GM19238 (cell line): ENCODE results near the gene PLCXD3.
"Not testable (repeated sequence)": the region's sequence is repeated elsewhere in the genome, so short reads cannot be mapped to it uniquely, and the experiment has no call there.

ENCODE experiments used
- DNase-seq: peaks from one replicate; pipeline ENCODE4 v3.0.0; 2011; ENCODE audit warnings: low spot score; ENCODE audit not compliant: insufficient read length

The PLCXD3 gene

DNA sequence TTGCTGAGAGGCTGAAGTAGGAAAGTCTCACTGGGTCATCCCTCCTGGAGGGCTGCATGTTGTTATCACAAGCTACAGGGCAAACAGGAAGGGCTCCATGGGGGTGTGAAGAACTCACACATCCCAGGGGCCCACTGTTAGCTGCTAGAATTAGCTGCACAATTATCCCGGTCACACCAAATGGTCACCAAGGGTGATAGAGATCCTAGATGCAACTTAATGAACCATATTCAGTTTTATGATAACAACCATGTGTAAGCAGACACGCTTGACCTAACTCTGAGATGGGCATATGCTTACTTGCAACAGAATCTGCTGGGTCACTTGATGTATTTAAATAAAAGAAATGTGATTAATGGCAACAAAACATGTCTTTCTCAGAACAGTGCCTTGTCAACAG, 153.6 kb downstream of the PLCXD3 start:
- no peak for DNase-seq

DNA sequence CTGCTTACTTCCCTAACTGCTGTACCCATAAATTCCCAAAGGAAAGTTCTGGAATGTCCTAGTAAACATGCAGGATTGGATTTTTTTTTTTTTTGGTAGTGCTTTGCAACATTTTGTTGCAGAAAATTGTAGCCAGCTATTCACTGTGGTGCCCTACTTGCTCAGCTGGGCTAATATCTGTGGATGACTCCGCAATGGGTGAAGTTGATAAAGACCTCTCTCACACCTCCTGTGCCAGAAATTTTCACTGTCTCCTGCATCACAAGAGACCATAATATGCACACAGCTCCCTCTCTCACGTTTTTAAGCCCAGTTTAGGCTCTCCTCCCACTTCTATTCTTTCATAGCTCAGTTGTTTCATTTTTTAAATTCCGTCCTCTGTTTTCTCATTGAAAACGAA, 160.6 kb downstream of the PLCXD3 start:
- no peak for DNase-seq

DNA sequence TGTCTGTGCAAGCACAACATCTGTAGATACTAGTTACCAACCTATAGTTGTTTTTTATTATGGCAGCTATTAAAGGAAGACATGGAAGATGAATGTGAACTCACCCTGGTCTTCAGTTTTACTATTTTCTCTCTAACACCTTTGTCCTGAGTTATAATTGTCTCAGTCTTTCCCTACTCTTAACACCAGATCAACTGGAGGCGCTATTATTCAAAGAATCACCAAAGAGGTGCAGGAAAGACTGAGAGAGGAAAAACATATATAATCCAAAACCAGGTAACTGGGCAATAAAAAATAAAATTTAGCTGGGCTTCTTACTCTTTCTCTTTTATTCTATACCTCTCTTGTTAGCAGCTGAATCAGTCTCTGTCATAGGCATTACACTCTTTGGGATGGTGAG, 162.8 kb downstream of the PLCXD3 start:
- no peak for DNase-seq

DNA sequence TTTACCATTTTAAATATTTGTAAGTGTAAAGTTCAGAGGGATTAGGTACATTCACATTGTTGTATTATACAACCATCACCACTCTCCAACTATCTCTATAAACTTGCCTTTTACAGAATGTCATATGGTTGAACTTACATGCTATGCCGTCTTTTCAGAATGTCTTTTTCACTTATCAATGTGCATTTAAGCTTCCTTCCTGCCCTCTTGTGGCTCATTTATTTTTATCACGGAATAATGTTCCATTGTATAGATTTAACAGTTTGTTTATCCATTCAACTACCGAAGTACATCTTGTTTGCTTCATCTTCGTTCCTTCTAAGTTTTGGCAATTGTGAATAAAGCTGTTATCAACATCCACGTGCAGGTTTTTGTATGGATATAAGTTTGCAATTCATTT, 163.8 kb downstream of the PLCXD3 start:
- no peak for DNase-seq

DNA sequence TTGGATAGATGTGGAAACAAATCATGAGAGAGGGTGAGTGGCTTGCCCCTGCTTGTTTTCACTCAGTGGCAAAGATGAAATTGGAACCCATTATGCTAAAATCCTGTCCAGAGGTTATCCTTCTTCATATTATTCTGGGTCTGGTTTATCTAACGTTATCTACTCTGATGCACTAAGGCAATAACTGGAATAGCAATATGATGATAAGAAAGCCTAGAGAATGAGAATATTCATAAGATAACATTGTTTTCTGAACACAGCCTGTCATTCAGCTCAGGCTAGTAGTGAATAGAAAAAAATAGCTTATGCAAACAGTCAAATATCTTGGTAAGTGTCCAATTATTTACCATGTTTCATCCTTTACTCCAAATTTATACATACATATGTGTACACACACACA, 165.1 kb downstream of the PLCXD3 start:
- no peak for DNase-seq

DNA sequence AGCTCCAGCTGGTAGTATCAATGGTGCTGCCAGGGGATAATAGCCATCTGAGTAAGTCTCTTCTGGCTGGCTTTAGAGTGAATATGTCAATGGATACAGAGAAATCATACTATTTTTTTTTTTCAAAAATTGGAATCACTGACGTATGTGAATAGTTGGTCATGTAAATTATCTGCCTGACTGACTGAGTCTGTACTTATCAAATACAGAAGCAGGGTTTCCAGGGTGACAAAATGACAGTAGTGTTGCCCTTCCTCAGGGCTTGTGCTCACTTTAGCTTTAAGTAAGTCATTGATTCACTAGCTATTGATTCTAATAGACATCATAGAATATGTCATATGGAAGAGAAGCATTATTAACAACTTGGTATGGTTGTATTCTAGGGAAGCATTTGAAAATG, 171.1 kb downstream of the PLCXD3 start:
- no peak for DNase-seq

DNA sequence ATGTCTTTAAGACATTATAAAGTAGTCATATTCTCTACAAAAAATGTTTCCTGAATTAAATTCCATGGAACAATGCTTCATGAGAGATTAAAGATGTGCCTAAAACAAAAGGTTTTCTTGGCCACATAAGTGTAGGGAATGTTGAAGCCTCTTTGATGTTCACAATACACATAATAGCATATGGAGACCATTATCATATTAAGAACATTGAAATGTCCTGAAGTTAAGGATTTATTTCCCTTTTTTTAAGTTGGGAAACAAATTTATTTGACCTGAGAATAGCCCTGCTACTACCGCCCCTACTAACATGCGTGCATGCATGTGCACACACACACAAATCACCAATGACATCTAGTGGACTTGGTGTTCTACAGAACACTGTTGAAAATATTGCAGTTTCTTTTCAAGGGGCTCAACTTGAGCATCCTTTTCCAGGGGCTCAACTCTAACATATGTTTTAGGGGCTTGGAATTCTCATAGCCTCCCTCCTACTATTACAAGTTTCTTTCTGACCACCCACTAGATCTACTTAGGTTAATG, 172.2 kb downstream of the PLCXD3 start:
- DNase-seq, result no peak

DNA sequence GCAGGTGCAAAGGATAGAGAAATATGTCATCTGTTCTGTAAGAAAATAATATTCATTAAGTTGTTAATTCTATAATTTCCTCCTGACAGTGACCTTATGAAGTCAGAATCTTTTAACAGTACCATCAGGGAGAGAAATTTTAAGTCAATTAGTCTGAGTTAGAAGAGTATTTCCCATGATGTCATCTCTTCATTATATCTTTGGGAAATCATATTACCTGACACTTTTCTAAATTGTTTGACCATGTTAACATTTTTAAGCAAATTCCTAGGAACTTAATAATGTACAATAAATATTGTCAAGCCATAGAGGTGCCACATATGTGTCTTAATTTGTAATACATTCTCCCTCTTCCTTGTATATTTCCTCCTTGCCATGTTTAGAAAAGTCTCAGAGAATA, 172.7 kb downstream of the PLCXD3 start:
- DNase-seq, result no peak

DNA sequence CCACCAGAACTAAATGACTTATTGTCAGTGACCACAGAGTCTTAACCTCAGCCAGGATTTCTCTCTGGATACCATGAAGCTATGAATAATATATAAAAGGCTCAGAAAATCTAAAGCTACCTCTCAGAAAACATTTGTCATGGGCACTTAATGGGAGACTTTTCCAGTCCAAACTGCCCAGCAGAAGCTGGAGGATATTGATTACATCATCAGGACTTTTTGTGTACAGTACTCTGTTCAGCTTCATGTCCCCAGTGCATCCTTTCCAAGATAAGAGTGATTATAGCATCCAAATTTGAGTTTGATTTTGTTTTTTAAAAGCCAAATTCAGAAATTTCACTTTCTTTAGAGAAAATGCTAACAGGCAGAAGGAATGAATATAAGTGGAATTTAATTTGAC, 173.2 kb downstream of the PLCXD3 start:
- DNase-seq, result no peak

DNA sequence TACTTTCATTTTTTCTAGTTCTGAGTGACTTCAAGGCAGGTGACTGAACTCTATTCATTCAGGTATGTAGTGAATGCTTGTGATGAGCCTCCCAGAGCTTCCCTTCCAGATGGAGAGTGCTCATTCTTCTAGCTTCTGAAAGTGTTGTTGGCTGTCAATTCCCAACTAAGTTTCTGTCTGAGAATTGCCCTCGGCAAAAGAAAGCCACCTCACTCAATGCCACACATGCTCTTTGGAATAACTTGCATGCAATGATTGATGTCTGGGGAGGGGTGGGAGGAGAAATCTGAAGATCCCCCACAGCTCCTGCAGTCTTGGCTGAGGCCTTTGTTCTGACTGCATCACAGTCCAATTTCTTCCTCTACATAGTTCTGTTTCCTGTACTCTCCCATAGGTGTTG, 173.9 kb downstream of the PLCXD3 start:
- no peak for DNase-seq

DNA sequence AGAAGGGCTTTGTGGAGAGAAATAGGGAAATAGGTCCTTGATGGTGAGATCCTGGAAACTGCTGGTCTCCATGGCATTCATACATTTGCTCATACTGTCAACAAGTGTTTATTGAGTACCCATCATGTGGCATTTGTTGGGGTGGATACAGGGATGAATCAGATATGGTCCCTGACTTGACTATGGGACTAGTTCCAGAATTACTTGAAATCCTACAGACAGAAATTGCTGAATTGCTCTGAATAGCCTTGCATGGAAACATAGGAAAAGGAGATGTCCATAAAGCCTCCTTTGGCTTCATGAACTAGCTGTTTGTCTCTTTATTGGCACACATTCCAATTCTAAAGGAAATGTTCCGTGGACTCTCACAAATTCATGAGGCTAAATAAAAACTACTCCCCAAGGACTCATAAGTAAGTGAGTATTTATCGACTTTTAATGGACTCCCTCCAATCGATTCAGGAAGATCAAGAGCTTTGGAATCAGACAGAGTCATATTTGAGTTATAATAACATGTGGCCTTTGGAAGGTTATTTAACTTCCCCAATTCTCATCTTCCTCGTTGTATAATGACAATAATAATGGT, 174.7 kb downstream of the PLCXD3 start:
- DNase-seq, result no peak

DNA sequence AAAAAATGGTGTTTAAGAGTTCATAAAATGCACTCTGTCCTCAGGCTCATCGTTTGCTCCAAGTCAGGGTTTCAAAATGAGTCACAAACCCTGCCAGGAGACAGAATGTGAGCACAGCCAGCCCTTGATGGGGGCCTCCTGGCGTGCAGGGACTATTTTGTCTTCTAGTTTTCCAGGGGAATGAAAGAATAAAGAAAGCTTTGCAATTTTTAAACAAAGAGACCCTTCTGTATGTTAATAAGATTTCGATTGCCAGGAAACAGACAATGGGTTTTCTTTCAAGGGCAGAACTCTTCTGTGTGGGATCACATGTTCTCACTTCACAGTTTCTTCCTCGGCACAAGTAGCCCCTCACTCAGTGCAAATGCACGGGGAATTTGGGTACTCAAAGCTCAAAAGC, 175.6 kb downstream of the PLCXD3 start:
- DNase-seq, result no peak

DNA sequence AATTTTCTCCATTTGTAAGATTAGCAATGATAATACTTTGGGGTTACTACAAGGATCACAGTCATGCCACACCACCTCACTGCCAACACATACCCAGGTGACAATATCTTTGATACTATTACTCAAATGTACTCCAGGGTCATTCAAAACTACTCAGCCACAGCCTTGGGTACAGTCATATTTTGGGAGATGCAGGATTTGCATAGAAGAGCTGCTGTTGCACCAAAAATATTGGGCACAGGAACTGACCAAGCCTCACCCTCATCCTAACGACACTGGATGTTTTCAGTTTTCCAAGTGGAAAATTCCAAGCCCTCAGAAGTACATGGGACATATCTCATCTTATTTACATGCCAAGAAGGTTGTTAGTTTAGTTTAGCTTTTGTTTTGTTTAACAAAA, 176.2 kb downstream of the PLCXD3 start:
- DNase-seq, result no peak

DNA sequence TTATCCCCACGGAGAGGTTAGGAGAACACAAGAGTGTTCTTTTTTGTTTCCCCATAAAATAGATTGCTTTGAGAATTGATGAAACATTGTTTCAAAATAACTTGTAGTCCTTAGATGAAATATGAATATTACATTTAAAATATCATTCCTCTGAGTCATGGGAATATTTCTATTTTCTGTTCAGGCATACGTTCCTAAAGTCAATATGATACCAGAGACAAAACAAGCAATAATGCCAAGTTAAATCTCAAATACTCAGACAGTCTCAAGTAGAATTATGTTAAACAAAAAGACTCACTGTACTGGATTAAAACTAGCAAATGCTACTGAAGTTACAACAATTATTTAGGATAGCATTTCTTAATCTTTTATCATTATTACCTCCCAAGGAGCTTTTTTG, 185.3 kb downstream of the PLCXD3 start:
- no peak for DNase-seq

DNA sequence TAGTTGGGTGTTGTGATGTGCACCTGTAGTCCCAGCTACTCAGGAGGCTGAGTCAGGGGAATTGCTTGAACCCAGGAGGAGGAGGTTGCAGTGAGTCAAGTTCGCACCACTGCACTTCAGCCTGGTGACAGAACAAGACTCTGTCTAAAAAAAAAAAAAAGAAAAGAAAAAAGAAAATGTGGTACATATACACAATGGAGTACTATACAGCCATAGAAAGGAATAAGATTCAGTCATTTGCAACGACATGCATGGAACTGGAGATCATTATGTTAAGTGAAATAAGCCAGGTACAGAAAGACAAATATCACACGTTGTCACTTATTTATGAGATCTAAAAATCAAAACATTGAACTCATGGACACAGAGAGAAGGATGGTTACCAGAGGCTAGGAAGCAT, 187.6 kb downstream of the PLCXD3 start:
- not testable (repeated sequence) for DNase-seq

DNA sequence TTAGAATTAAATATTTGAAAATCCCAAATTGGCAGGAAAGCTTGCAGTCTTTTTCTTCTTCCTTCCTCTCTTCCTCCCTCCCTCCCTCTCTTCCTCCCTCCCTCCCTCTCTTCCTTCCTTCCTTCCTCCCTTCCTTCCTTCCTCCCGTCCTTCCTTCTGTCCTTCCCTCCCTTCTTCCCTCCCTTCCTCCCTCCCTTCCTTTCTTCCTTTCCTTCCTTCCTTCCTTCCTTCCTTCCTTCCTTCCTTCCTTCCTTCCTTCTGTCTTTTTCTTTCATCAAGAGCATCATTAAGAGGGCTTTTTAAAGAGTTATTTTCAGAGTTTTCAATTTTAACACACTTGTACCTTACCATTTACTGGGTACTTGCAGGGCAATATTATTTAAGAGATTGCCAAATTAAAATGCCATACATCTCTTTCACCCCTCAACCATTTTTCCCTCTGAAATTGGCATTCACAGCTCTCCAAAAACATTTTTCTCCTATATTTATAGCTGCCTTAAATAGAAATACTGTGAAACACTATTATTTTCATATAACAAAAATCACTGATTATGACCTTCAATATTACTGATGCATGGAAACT, 197.8 kb downstream of the PLCXD3 start:
- no peak for DNase-seq

DNA sequence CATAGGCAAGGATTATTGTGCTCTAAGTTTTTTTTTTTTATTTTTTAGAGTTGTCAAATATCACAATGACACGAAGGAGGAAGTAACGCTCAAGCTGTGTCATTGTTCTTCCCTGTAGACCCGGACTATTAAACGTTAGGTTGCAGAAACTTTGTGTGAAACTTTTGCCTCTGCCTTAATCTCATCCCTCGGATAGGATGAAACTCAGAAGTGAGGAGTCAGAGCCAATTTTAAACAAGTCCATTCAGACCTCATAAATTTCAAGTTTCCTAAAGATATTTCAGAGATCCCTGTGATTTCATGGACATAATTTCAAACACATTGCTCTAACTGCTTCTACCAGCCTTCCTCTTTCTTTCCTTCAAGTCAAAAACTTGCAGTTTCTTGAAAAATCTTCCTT, 198.3 kb downstream of the PLCXD3 start:
- DNase-seq, result no peak

DNA sequence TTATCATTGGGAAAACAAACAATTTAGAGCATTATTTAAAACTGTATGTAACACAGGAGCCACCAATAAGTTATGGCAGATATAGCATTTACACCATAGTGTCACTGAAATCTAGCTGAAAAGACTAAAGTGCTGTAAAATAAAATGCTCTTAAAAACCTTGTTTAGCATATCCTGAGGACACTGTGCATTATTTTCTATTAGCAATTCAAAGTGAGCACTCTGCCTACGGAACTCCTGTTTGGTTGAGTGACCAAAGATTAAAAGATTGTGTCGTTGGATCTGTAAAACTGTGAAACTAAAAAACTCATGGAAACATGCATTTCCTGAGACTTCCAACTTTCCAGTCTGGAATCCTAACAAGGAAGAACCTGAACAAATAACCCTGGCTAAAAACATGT, 201.1 kb downstream of the PLCXD3 start:
- no peak for DNase-seq

DNA sequence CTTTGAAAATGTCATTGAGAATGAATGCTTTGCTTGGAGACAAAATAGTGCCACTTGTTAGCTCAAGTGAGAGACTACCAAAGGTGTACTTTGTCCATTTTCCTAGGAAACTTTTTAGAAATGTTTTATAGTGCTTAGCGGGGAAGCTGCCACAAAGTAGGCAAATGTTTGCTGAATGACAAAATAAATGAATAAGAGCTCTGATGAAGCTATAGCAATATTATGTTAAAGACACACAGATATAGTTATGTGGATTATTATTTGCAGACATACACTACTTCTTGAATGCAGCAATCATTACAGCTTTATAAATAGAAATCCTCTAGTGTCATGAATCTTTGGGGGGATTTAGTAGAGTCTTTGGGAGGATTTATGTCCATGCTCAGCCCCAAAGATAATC, 204.4 kb downstream of the PLCXD3 start:
- no peak for DNase-seq

DNA sequence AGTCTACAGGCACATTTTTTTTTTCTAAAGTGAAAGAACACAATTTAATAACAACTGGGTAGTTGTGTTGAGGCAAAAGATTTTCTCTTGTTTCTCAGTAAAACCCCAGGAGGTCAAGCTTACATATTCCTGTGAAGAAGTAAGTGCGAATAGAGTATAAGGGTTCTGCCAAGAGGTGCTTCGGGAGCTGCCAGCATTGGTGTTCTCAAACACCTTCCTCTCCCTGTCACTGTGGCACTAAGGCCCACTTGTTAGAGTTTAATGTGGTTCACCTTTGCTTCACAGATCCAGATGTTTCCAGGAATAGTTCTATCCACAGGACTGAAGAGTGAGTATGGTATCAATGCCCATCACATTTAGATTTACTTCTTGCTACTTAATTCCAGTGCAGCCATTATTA, 205.3 kb downstream of the PLCXD3 start:
- DNase-seq, result no peak

DNA sequence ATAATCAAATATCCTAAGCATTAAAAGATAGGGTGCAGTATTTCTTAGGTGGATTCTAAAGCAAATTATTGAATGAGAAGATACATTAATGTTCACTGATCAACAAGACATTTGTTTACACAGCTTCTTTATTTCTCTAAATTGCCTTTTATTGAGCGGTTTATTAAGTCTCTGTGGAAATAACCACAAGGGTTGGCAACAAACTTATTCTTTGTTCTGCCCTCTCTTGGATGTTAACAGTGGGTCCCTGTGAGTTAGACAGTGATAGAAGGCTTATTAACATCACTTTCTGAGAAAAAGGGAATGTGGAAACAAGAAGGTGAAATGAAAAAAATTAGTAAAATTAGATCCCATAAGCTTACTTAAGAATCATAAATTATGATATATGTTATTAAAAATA, 214.3 kb downstream of the PLCXD3 start:
- DNase-seq, result no peak

DNA sequence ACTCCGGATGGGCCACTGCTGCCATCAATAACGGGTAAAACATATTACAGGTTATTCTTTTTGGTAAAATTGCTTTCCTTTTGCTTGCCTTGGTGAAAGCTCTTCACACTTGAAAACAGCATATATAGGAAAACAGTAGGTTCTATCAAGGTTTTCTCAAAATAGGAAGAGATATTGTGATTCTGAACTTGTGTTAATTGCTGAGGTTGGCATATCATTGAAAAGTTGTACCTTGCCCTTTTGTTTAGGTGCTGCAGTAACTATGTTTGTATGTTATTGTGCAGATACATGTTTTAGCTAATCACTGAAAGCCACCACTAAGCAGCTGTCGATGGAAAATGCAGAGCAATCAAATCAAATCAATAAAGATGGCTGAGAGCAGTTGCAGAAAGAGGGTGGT, 219.1 kb downstream of the PLCXD3 start:
- no peak for DNase-seq

DNA sequence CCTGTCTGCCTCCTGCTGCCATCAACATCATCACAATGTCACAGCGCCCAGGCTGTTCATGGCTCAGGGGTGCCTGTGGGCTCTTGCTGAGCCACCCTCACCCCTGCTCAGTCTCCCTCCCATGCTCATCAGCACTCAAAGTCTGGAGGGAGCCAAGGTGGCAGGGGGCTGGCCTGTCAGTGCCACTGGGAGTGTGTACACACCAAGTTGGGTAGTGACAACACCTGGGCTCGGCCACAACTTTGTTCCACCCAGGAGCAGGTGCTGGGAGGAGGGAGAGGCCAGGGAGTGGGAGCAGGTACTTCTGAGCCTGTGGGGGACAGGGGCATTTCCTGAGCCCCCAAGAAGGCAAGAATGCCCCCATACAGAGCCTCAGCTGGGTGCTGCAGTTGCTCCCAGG, 219.6 kb downstream of the PLCXD3 start:
- DNase-seq, result no peak
